Measurements from ENCODE around the gene ANKLE1. TPM values are rescaled to one million over a fixed set of nuclear protein-coding genes. Genes with fewer than 3 reads are reported as not detected.
"Not testable (repeated sequence)": the region's sequence is repeated elsewhere in the genome, so short reads cannot be mapped to it uniquely, and the experiment has no call there.

The ANKLE1 gene
- polyA plus RNA-seq, 1 experiment, result 0.38 TPM

GRCh38 chr19:17266026-17266425 lies 15.7 kb upstream of the ANKLE1 start:
- Histone ChIP-seq H3K36me3 (ENCODE audit: control insufficient read depth, insufficient read depth, low read length) (peaks cover 4% of the 10 kb centered on the region; the same call in 1 of the 2 replicates), H3K27me3 (ENCODE audit: control insufficient read depth, insufficient read depth, low read length) (no peaks in the 10 kb centered on the region), H3K4me3 (ENCODE audit: low read depth, low read length) (no peak overlapping the region)
- POLR2A ChIA-PET, result no interaction called here
- CTCF ChIA-PET, result interaction anchor here (0.6 to 1.8 kb wide), 3 partner anchors 17 to 39 kb away, joined by 3 to 4 read pairs (median 3); partner anchors contain the start of gene MRPL34
- TF ChIP-seq CTCF (IDR thresholded peaks at IDR 0.05; ENCODE audit: insufficient read depth, low read depth, low read length), result no peak
- DNase-seq (ENCODE audit: low read depth), result no peak

GRCh38 chr19:17266589-17266974 lies 15.1 kb upstream of the ANKLE1 start:
- ChIA-PET CTCF (interaction anchor here (0.6 to 2.2 kb wide), 5 partner anchors 16 to 79 kb away, joined by 3 to 5 read pairs (median 3); partner anchors contain the start of gene MRPL34), POLR2A (interaction anchor here (0.6 to 0.7 kb wide), 3 partner anchors 42 to 209 kb away, joined by 3 to 4 read pairs (median 3); partner anchors contain the start of genes DDA1 and USE1)
- Histone ChIP-seq H3K36me3 (ENCODE audit: control insufficient read depth, insufficient read depth, low read length) (peaks cover 8% of the 10 kb centered on the region), H3K4me3 (ENCODE audit: low read depth, low read length) (no peak overlapping the region), H3K27me3 (ENCODE audit: control insufficient read depth, insufficient read depth, low read length) (no peaks in the 10 kb centered on the region)
- DNase-seq (ENCODE audit: low read depth), result no peak
- TF ChIP-seq CTCF (IDR thresholded peaks at IDR 0.05; ENCODE audit: insufficient read depth, low read depth, low read length), result no peak

- POLR2A ChIA-PET, result interaction anchor here (0.6 to 0.7 kb wide), 3 partner anchors 42 to 210 kb away, joined by 3 to 4 read pairs (median 3); partner anchors contain the start of genes DDA1 and USE1
- CTCF ChIA-PET, result interaction anchor here (0.6 to 2.2 kb wide), 5 partner anchors 15 to 80 kb away, joined by 3 to 5 read pairs (median 3); partner anchors contain the start of gene MRPL34
- no peaks in the 10 kb centered on the region for H3K27me3 ChIP-seq (ENCODE audit: control insufficient read depth, insufficient read depth, low read length)
- peak within 1 kb of the TSS; percentile 80 for H3K4me3 ChIP-seq (ENCODE audit: low read depth, low read length)
- H3K36me3 ChIP-seq (ENCODE audit: control insufficient read depth, insufficient read depth, low read length), result peaks cover 9% of the 10 kb centered on the region
- no peak for TF ChIP-seq CTCF (IDR thresholded peaks at IDR 0.05; ENCODE audit: insufficient read depth, low read depth, low read length)
- DNase-seq (ENCODE audit: low read depth), result peak; percentile 99
These were observed 14.5 kb upstream of the ANKLE1 start, which contains the start of gene BABAM1 for GRCh38 chr19:17266975-17267788. Gene BABAM1, plus strand, starts transcription at chr19:17267443. Its CDS starts 1,364 bp downstream, at chr19:17268807.

GRCh38 chr19:17268754-17269153 lies 12.9 kb upstream of the ANKLE1 start:
- POLR2A ChIA-PET, result no interaction called here
- peaks cover 12% of the 10 kb centered on the region for H3K36me3 ChIP-seq (ENCODE audit: control insufficient read depth, insufficient read depth, low read length)
- TF ChIP-seq CTCF (IDR thresholded peaks at IDR 0.05; ENCODE audit: insufficient read depth, low read depth, low read length), result no peak
- CTCF ChIA-PET, result interaction anchor here (2.2 kb wide), 1 partner anchor 14 kb away, joined by 5 read pairs; no protein-coding TSS in a partner anchor
- no peak overlapping the region for H3K4me3 ChIP-seq (ENCODE audit: low read depth, low read length)
- DNase-seq (ENCODE audit: low read depth), result no peak
- no peaks in the 10 kb centered on the region for H3K27me3 ChIP-seq (ENCODE audit: control insufficient read depth, insufficient read depth, low read length)

GRCh38 chr19:17274892-17275291 lies 6.8 kb upstream of the ANKLE1 start:
- DNase-seq (ENCODE audit: low read depth); H3K4me3 ChIP-seq (ENCODE audit: low read depth, low read length); H3K27me3 ChIP-seq (ENCODE audit: control insufficient read depth, insufficient read depth, low read length); POLR2A ChIA-PET: not testable (repeated sequence)
- H3K36me3 ChIP-seq (ENCODE audit: control insufficient read depth, insufficient read depth, low read length), result peaks cover 23% of the 10 kb centered on the region
- CTCF ChIA-PET, result interaction anchor here (1.8 kb wide), 1 partner anchor 9 kb away, joined by 8 read pairs; no protein-coding TSS in a partner anchor
